Measurements from ENCODE around the gene ALPK3. TPM values are rescaled to one million over a fixed set of nuclear protein-coding genes. Genes with fewer than 3 reads are reported as not detected.

Gene ALPK3
- polyA plus RNA-seq, 1 donor from 2014 or later: not detected

DNA sequence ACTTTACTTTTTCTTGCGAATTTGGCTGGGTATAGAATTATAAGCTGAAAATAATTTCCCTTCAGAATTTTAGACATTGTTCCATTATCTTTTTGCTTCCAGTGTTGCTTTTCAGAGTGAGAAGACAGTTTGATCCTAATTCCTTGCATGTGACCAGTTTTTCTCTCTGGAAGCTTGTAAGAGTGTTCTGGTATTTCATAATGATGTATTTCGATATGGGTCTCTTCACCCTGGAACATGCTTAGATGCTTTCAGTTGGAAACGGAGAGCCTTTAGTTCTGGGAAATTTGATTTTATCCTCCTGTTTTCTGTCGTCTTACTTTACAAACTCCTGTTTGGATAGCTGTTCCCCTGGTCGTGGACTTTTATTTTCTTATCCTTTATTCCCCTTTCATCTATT is 13.9 kb downstream of the ALPK3 start:
- Histone ChIP-seq H3K36me3 (ENCODE audit: insufficient read depth, low read length) (no peaks in the 10 kb centered on the region), H3F3A (ENCODE audit: insufficient read depth, low read length, poor library complexity, severe bottlenecking) (no peaks in the 10 kb centered on the region), H4K20me1 (ENCODE audit: insufficient read depth) (no peaks in the 10 kb centered on the region), H3K4me3 (ENCODE audit: low read length) (no peak overlapping the region), H3K9me3 (ENCODE audit: low read length) (no peaks in the 10 kb centered on the region), H3K27me3 (ENCODE audit: insufficient read depth, low read depth, low read length) (no peaks in the 10 kb centered on the region), H3K9me2 (ENCODE audit: insufficient read depth, low read length) (no peaks in the 10 kb centered on the region), H3K4me2 (ENCODE audit: low read length) (no peak overlapping the region), H3K79me2 (replicated peaks; ENCODE audit: insufficient read depth, low read length) (no peaks in the 10 kb centered on the region), H3K27ac (ENCODE audit: low read length) (no peak overlapping the region), H2AFZ (ENCODE audit: low read depth, low read length) (no peak overlapping the region), H3K9ac (ENCODE audit: low read length) (no peak overlapping the region)
- no peak for TF ChIP-seq TAF1 (IDR thresholded peaks at IDR 0.05; ENCODE audit: low read depth)

DNA sequence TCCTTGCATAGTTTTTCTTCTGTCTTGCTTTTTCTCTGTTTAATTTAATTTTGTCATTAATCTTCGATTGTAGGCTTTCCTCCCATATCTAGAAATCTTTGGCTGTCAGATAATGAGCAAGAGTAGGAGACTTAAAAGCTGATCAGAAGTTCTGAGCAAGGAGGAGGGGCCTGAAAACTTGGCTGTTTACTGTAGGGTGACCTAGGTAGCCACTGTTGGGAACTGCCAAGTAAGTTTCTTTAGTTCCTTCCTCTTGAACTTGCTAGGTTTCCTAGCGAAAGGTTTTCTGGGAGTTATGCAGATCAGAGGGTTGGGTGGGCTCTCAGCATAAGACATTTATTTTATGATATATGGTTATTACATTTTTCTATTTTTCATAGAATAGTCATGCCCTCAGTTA is 14.5 kb downstream of the ALPK3 start:
- Histone ChIP-seq H3K4me2 (ENCODE audit: low read length) (no peak overlapping the region), H3K9ac (ENCODE audit: low read length) (no peak overlapping the region), H3K36me3 (ENCODE audit: insufficient read depth, low read length) (no peaks in the 10 kb centered on the region), H3K9me3 (ENCODE audit: low read length) (no peaks in the 10 kb centered on the region), H3K27ac (ENCODE audit: low read length) (no peak overlapping the region), H3K27me3 (ENCODE audit: insufficient read depth, low read depth, low read length) (no peaks in the 10 kb centered on the region), H4K20me1 (ENCODE audit: insufficient read depth) (no peaks in the 10 kb centered on the region), H3K4me3 (ENCODE audit: low read length) (no peak overlapping the region), H3K9me2 (ENCODE audit: insufficient read depth, low read length) (no peaks in the 10 kb centered on the region), H3K79me2 (replicated peaks; ENCODE audit: insufficient read depth, low read length) (no peaks in the 10 kb centered on the region), H2AFZ (ENCODE audit: low read depth, low read length) (no peak overlapping the region), H3F3A (ENCODE audit: insufficient read depth, low read length, poor library complexity, severe bottlenecking) (no peaks in the 10 kb centered on the region)
- TF ChIP-seq RAD21 (conservative IDR thresholded peaks at IDR 0.05) (no peak), REST (IDR thresholded peaks at IDR 0.05; ENCODE audit: borderline replicate concordance) (no peak), EZH2 (IDR thresholded peaks at IDR 0.05; ENCODE audit: borderline replicate concordance, insufficient read depth, low read length, poor library complexity, severe bottlenecking) (no peak), EP300 (conservative IDR thresholded peaks at IDR 0.05; ENCODE audit: poor library complexity, severe bottlenecking) (no peak), POLR2AphosphoS5 (IDR thresholded peaks at IDR 0.05) (no peak), TAF1 (IDR thresholded peaks at IDR 0.05; ENCODE audit: low read depth) (no peak), MXI1 (conservative IDR thresholded peaks at IDR 0.05; ENCODE audit: poor library complexity, severe bottlenecking) (no peak), SMC3 (conservative IDR thresholded peaks at IDR 0.05; ENCODE audit: poor library complexity) (no peak), CTCF (IDR thresholded peaks at IDR 0.05; ENCODE audit: poor library complexity, severe bottlenecking) (no peak)
